G401 (cell line): ENCODE data around the gene SNX25. TPM values are rescaled to one million over a fixed set of nuclear protein-coding genes. Genes with fewer than 3 reads are reported as not detected.

ENCODE experiments used
- total RNA-seq: library from RNA; depleted of rRNA; stranded (reverse); fragments of >200 nt; shearing (Covaris generic); gene quantifications from 2 replicates; pipeline ENCODE4 v1.2.3, GENCODE V29; 2014; rRNA removed

SNX25 gene
- total RNA-seq, 1 experiment from 2014 or later = 13.7 TPM

Other genes starting within 250 kb of the SNX25 start
- gene HELT, start 191.1 kb upstream of the SNX25 start, total RNA-seq = not detected in 2 replicates
- gene SLC25A4, start 66.3 kb upstream of the SNX25 start, total RNA-seq = 20.6 and 21.2 TPM in 2 replicates
- gene CFAP97, start 5.6 kb upstream of the SNX25 start, total RNA-seq = 11.8 and 25.8 TPM in 2 replicates
- not detected in 2 replicates for gene LRP2BP, start 186.3 kb downstream of the SNX25 start, total RNA-seq
- gene ANKRD37, start 187.2 kb downstream of the SNX25 start, total RNA-seq = 1.6 and 5.8 TPM in 2 replicates
- gene UFSP2, start 216.4 kb downstream of the SNX25 start, total RNA-seq = 28.7 and 55.8 TPM in 2 replicates